ENCODE measurements around the gene ZNF268.

DNA sequence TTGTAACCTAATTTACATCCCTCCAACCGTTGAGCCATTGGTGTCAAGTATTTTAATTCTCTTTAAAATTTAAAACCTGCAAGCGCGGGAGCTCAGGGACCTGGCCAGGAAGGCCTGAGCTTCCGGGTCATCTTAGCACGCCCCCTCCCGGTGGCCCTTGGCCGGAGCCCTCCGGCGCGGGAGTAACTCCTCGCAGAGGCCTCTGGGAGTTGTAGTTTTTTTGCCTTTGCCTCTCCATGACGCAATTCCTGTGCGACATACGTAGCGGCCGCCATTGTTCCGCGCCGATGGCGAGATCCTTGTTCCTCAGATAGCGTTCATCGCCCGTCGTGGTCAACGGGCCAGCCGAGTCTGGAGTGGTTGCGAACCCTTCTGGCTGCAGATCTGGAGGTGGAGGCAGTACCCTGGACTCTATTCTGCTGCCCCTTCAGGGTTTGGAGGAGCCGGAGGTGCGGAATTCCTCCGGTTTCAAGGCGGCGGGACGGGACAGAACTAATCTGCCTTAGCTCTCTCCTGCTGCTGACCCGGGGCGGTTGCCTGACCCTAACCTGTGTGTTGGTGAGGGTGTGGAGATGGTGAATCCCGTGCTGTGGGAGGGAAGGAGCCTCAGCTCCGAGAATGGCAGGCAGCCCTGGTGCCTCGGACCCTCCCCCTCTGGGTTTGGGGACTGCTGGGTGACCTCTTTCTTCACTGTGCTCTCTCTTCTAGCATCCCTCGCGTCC lies at the start of gene ZNF268:
- TF ChIP-seq YY1 (IDR thresholded peaks at IDR 0.05) = peak; percentile 99
- peak; percentile 73 for TF ChIP-seq CTCF (IDR thresholded peaks at IDR 0.05; ENCODE audit: low read depth, low read length, missing input control)
- TF ChIP-seq, protein P1, sequence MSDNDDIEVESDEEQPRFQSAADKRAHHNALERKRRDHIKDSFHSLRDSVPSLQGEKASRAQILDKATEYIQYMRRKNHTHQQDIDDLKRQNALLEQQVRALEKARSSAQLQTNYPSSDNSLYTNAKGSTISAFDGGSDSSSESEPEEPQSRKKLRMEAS (IDR thresholded peaks at IDR 0.05) = peak; percentile 76
- TF ChIP-seq, protein P2, sequence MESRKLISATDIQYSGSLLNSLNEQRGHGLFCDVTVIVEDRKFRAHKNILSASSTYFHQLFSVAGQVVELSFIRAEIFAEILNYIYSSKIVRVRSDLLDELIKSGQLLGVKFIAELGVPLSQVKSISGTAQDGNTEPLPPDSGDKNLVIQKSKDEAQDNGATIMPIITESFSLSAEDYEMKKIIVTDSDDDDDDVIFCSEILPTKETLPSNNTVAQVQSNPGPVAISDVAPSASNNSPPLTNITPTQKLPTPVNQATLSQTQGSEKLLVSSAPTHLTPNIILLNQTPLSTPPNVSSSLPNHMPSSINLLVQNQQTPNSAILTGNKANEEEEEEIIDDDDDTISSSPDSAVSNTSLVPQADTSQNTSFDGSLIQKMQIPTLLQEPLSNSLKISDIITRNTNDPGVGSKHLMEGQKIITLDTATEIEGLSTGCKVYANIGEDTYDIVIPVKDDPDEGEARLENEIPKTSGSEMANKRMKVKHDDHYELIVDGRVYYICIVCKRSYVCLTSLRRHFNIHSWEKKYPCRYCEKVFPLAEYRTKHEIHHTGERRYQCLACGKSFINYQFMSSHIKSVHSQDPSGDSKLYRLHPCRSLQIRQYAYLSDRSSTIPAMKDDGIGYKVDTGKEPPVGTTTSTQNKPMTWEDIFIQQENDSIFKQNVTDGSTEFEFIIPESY (IDR thresholded peaks at IDR 0.05) = peak; percentile 83
- peak; percentile 67 to 70 for TF ChIP-seq RAD21 (IDR thresholded peaks at IDR 0.05)
- TF ChIP-seq TAF1 (conservative IDR thresholded peaks at IDR 0.05) = no peak
- peak; percentile 47 for TF ChIP-seq SP1 (IDR thresholded peaks at IDR 0.05)

All from liver (tissue), 3 donors.